Peyer's patch (tissue), 4 donors: ENCODE measurements around the gene MEX3A.

Experiments
- CTCF ChIP-seq, 6 experiments: fragments of 450-650 bp in 4 of 6; fragments of 200-600 bp in 2 of 6; sonication (generic) in 1 of 6; IDR thresholded peaks; one replicate each; pipeline ENCODE4 v1.5.1; 2017 to 2019; ENCODE audit warnings: antibody characterized with exemption in 6 of 6, mild to moderate bottlenecking in 3 of 6, moderate library complexity in 1 of 6
- POLR2A ChIP-seq, 2 donors: fragments of 450-650 bp; IDR thresholded peaks; one replicate each; pipeline ENCODE4 v1.5.1; 2017; ENCODE audit warnings: antibody characterized with exemption in 2 of 2, mild to moderate bottlenecking in 2 of 2, moderate library complexity in 2 of 2

- no peak for TF ChIP-seq POLR2A (IDR thresholded peaks at IDR 0.05)
- no peak for TF ChIP-seq CTCF (IDR thresholded peaks at IDR 0.05)
Measured at GRCh38 chr1:156074661-156075060, 7.6 kb downstream of the MEX3A start.
